Endothelial cell of umbilical vein (primary cell): ENCODE results near the gene MYO19. TPM values are rescaled to one million over a fixed set of nuclear protein-coding genes. Genes with fewer than 3 reads are reported as not detected.
A peak's percentile ranks its signal among the peaks of the same experiment; 100 is the strongest.

ENCODE experiments used
- BruUV-seq: library from RNA; stranded (reverse); fragments of 400-500 nt; replicated peaks from 2 replicates; lab custom pipeline; 2021; lab: Mats Ljungman, UMichigan
- CTCF ChIA-PET: fragments of 300-600, 350-600 bp; sonication (Branson Sonifier 250); formaldehyde crosslinking; loops from one replicate; lab custom pipeline; 2021; ENCODE audit warnings: antibody characterized with exemption, inconsistent platforms; lab: Charles Lee
- POLR2A ChIA-PET: fragments of 300-600, 350-600 bp; sonication (Branson Sonifier 250); formaldehyde crosslinking; loops from one replicate; lab custom pipeline; 2021; ENCODE audit warnings: antibody characterized with exemption, inconsistent platforms; lab: Charles Lee
- DNase-seq: peaks from one replicate; pipeline ENCODE4 v3.0.0-alpha.2; 2011; ENCODE audit warnings: low read depth, low spot score
- FAIRE-seq: peaks from 2 replicates; lab custom pipeline; 2011; peaks lifted over from hg19 to GRCh38; lab: Jason Lieb, UNC
- H2AFZ ChIP-seq: 2 replicates; pipeline ENCODE4 v1.6.0; 2012; ENCODE audit warnings: low read depth, low read length, control low read depth, inconsistent platforms
- H3K27ac ChIP-seq: 2 replicates; pipeline ENCODE4 v1.5.1; 2011; ENCODE audit warnings: low read depth, mild to moderate bottlenecking, control low read depth, low read length, moderate library complexity; ENCODE audit not compliant: insufficient read depth
- H3K27me3 ChIP-seq, 2 experiments: 2 replicates each; pipeline versions ENCODE4 v1.6.0 to v1.6.1; 2011; ENCODE audit warnings: low read length in 2 of 2, mixed read lengths in 1 of 2; ENCODE audit not compliant: control insufficient read depth in 2 of 2, insufficient read depth in 2 of 2
- H3K36me3 ChIP-seq, 2 experiments: 2 replicates in 1 of 2; 3 replicates in 1 of 2; pipeline ENCODE4 v1.5.1; 2011; ENCODE audit warnings: low read length in 2 of 2, mild to moderate bottlenecking in 1 of 2, moderate library complexity in 1 of 2; ENCODE audit not compliant: control insufficient read depth in 2 of 2, insufficient read depth in 2 of 2; ENCODE audit errors: extremely low read depth in 1 of 2
- H3K4me1 ChIP-seq: 3 replicates; pipeline ENCODE4 v1.5.1; 2011; ENCODE audit warnings: mild to moderate bottlenecking, low read length; ENCODE audit not compliant: control insufficient read depth, insufficient read depth; ENCODE audit errors: extremely low read depth
- H3K4me2 ChIP-seq: 2 replicates; pipeline ENCODE4 v1.6.1; 2011; ENCODE audit warnings: low read length, control low read depth, mixed read lengths; ENCODE audit not compliant: insufficient read depth
- H3K4me3 ChIP-seq, 3 experiments: fragments of 200-600 bp in 1 of 3; sonication (generic), shearing (Covaris generic) in 1 of 3; replicated peaks in 1 of 3; 2 replicates each; pipeline ENCODE4 v1.5.1; 2011 to 2016; ENCODE audit warnings: control low read depth in 3 of 3, low read length in 3 of 3, mild to moderate bottlenecking in 2 of 3, inconsistent platforms in 1 of 3, low read depth in 1 of 3, moderate library complexity in 1 of 3; ENCODE audit not compliant: insufficient read depth in 1 of 3
- H3K79me2 ChIP-seq: 2 replicates; pipeline ENCODE4 v1.6.0; 2012; ENCODE audit warnings: low read length, inconsistent platforms; ENCODE audit not compliant: control insufficient read depth, insufficient read depth
- H3K9ac ChIP-seq: replicated peaks from 2 replicates; pipeline ENCODE3; 2011; ENCODE audit warnings: low read length, control low read depth; ENCODE audit not compliant: insufficient read depth; ENCODE audit errors: extremely low read depth
- H3K9me1 ChIP-seq: replicated peaks from 3 replicates; pipeline ENCODE4 v1.6.0; 2011; ENCODE audit warnings: mild to moderate bottlenecking, low read length; ENCODE audit not compliant: control insufficient read depth, insufficient read depth; ENCODE audit errors: extremely low read depth
- H3K9me3 ChIP-seq: replicated peaks from 2 replicates; pipeline ENCODE4 v1.5.1; 2012; ENCODE audit warnings: low read length, inconsistent platforms; ENCODE audit not compliant: control insufficient read depth, insufficient read depth
- H4K20me1 ChIP-seq: replicated peaks from 2 replicates; pipeline ENCODE3; 2011; ENCODE audit warnings: mild to moderate bottlenecking, low read length; ENCODE audit not compliant: control insufficient read depth, insufficient read depth; ENCODE audit errors: extremely low read depth
- EZH2 ChIP-seq: IDR thresholded peaks from 2 replicates; pipeline ENCODE4 v1.6.1; 2012; ENCODE audit warnings: borderline replicate concordance, low read depth, mild to moderate bottlenecking, moderate library complexity, low read length, inconsistent platforms; ENCODE audit not compliant: severe bottlenecking
- FOS ChIP-seq: IDR thresholded peaks from 2 replicates; pipeline ENCODE4 v1.6.1; 2011; ENCODE audit warnings: mild to moderate bottlenecking, low read length, moderate library complexity, borderline replicate concordance; ENCODE audit not compliant: insufficient read depth
- GATA2 ChIP-seq: IDR thresholded peaks from 2 replicates; pipeline ENCODE4 v1.7.0; 2011; ENCODE audit warnings: low read depth, mild to moderate bottlenecking, moderate library complexity, mixed read lengths, low read length; ENCODE audit not compliant: insufficient read length, insufficient read depth
- JUN ChIP-seq: IDR thresholded peaks from 2 replicates; pipeline ENCODE4 v1.6.1; 2011; ENCODE audit warnings: borderline replicate concordance, low read depth; ENCODE audit not compliant: insufficient read length, insufficient read depth
- MAX ChIP-seq: IDR thresholded peaks from 2 replicates; pipeline ENCODE4 v1.6.1; 2011; ENCODE audit not compliant: insufficient read depth, insufficient read length
- MYC ChIP-seq: IDR thresholded peaks from one replicate; pipeline ENCODE4 v1.6.1; 2011; ENCODE audit warnings: mild to moderate bottlenecking, low read depth, low read length
- POLR2A ChIP-seq: IDR thresholded peaks from 2 replicates; pipeline ENCODE4 v1.6.1; 2012; ENCODE audit warnings: low read depth, mild to moderate bottlenecking, control low read depth, low read length
- POLR2AphosphoS5 ChIP-seq: IDR thresholded peaks from 2 replicates; pipeline ENCODE4 v1.6.1; 2012; ENCODE audit warnings: low read depth, mild to moderate bottlenecking, control low read depth, low read length, moderate library complexity; ENCODE audit not compliant: insufficient read depth
- dilution Hi-C: fragments of 300-500 bp; cut with MboI; formaldehyde crosslinking; loops from one replicate; pipeline ENCODE4 v1.15.0; 2019; ENCODE audit warnings: low sequenced_read_pairs; ENCODE audit not compliant: extremely low pct_ligation_motif_present
- intact Hi-C: fragments of 100-400 bp; cut with micrococcal nuclease; formaldehyde crosslinking; loops from one replicate; pipeline ENCODE4 v1.10.0; 2022
- polyA plus RNA-seq, 4 experiments: library from polyadenylated mRNA; depleted of rRNA in 3 of 4; stranded (reverse) in 3 of 4; unstranded in 1 of 4; fragments of >200 nt; gene quantifications; 2 replicates each; pipeline versions ENCODE4 v1.2.1 to v1.2.3, GENCODE V29; 2011 to 2012; ENCODE audit warnings: missing spikeins in 1 of 4
- total RNA-seq: library from RNA; stranded (reverse); gene quantifications from 2 replicates; pipeline ENCODE4 v1.2.3, GENCODE V29; 2021
- TF ChIP-seq, protein P1 (sequence below), 2 donors: IDR thresholded peaks; 1 replicate in 1 of 2; 2 replicates in 1 of 2; pipeline ENCODE4 v1.5.1; 2011; ENCODE audit warnings: low read length in 2 of 2, mild to moderate bottlenecking in 2 of 2, moderate library complexity in 2 of 2, control low read depth in 1 of 2, inconsistent platforms in 1 of 2, low read depth in 1 of 2; ENCODE audit not compliant: insufficient read depth in 1 of 2; ENCODE audit errors: extremely low read depth in 1 of 2

The MYO19 gene
- total and polyA plus RNA-seq, 2 donors (not counting 3 experiments of a cell fraction or from before 2014, with no cell fraction given): 75.4 to 95.7 TPM

DNA sequence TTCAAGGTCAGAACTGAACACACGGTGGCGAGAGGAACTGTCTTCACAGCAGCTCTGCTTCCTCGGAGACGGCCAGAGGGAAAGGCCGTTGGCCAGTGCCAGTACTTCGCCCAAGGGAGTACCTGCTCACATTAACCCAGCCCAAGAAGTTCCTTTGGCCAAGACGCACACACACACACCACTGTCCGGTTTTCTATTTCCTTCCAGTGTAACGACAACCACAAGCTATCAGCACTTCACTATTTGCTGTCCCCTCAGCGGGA, 9.3 kb upstream of the MYO19 start:
- BruUV-seq: no TSS peak
- ChIA-PET CTCF (interaction anchor here (0.6 to 4.2 kb wide), 2 partner anchors 8 to 56 kb away, joined by 3 to 31 read pairs; partner anchors contain the start of genes MYO19 and PIGW), POLR2A (no interaction called here)
- FAIRE-seq: no peak
- Histone ChIP-seq H3K4me1 (peaks cover 20% of the 10 kb centered on the region), H3K4me3 (peak overlapping the region; percentile 17 to 99 (median 71)), H3K79me2 (peaks cover 39% of the 10 kb centered on the region), H3K9ac (peak overlapping the region; percentile 93), H2AFZ (peak overlapping the region; percentile 63), H3K4me2 (peak overlapping the region; percentile 77), H3K27ac (peak overlapping the region; percentile 86), H3K36me3 (no peaks in the 10 kb centered on the region), H3K27me3 (no peaks in the 10 kb centered on the region), H4K20me1 (peaks cover 4% of the 10 kb centered on the region), H3K9me1 (no peaks in the 10 kb centered on the region), H3K9me3 (no peaks in the 10 kb centered on the region)
- intact Hi-C loops: loop anchor here (1.0 kb wide), 1 partner anchor 9 kb away; no protein-coding TSS in a partner anchor
- dilution Hi-C loops: no loop called here
- DNase-seq: peak; percentile 67
- TF ChIP-seq, protein P1, sequence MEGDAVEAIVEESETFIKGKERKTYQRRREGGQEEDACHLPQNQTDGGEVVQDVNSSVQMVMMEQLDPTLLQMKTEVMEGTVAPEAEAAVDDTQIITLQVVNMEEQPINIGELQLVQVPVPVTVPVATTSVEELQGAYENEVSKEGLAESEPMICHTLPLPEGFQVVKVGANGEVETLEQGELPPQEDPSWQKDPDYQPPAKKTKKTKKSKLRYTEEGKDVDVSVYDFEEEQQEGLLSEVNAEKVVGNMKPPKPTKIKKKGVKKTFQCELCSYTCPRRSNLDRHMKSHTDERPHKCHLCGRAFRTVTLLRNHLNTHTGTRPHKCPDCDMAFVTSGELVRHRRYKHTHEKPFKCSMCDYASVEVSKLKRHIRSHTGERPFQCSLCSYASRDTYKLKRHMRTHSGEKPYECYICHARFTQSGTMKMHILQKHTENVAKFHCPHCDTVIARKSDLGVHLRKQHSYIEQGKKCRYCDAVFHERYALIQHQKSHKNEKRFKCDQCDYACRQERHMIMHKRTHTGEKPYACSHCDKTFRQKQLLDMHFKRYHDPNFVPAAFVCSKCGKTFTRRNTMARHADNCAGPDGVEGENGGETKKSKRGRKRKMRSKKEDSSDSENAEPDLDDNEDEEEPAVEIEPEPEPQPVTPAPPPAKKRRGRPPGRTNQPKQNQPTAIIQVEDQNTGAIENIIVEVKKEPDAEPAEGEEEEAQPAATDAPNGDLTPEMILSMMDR (IDR thresholded peaks at IDR 0.05; ENCODE audit: extremely low read depth in 1 of 2, insufficient read depth in 1 of 2, low read depth in 1 of 2, low read length in 2 of 2): peak in 1 of 2 donors; percentile 7
- no peak for TF ChIP-seq JUN

DNA sequence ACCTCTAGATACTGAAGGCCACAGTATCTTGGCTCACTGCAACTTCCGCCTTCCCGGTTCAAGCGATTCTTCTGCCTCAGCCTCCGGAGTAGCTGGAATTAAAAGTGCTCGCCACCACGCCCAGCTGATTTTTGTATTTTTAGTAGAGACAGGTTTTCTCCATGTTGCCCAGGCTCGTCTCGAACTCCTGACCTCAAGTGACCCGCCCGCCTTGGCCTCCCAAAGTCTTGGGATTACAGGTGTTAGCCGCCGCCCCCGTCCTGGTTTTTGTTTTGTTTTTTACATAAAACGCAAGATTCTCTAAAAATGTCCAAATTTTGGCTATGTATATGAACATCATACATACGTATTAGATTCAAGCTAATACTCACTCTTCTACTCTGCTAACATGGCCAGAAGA, 8.1 kb upstream of the MYO19 start:
- ChIA-PET POLR2A (no interaction called here), CTCF (no interaction called here)
- no peak for FAIRE-seq
- TF ChIP-seq MAX: no peak
- TF ChIP-seq GATA2: no peak
- TF ChIP-seq POLR2A: no peak
- no peak for TF ChIP-seq JUN
- TF ChIP-seq EZH2: no peak
- TF ChIP-seq POLR2AphosphoS5: no peak
- TF ChIP-seq, protein P1 (IDR thresholded peaks at IDR 0.05; ENCODE audit: extremely low read depth in 1 of 2, insufficient read depth in 1 of 2, low read depth in 1 of 2, low read length in 2 of 2): no peak
- TF ChIP-seq MYC: no peak
- no peak for TF ChIP-seq FOS
- intact Hi-C loops: no loop called here
- H3K27me3 ChIP-seq: no peaks in the 10 kb centered on the region
- H3K9me3 ChIP-seq: no peaks in the 10 kb centered on the region
- H2AFZ ChIP-seq: no peak overlapping the region
- no TSS peak for BruUV-seq
- peaks cover 17% of the 10 kb centered on the region for H3K4me1 ChIP-seq
- no peaks in the 10 kb centered on the region for H3K36me3 ChIP-seq
- no peaks in the 10 kb centered on the region for H3K9me1 ChIP-seq
- no peak for DNase-seq
- no peak overlapping the region for H3K4me2 ChIP-seq
- peaks cover 4% of the 10 kb centered on the region for H4K20me1 ChIP-seq
- peaks cover 26% of the 10 kb centered on the region for H3K79me2 ChIP-seq
- H3K27ac ChIP-seq: no peak overlapping the region
- no peak overlapping the region for H3K9ac ChIP-seq
- dilution Hi-C loops: no loop called here
- no peak overlapping the region for H3K4me3 ChIP-seq
